WTC11 (cell line): Measurements from ENCODE around the gene CTNNA3.
"Not testable (repeated sequence)": the region's sequence is repeated elsewhere in the genome, so short reads cannot be mapped to it uniquely, and the experiment has no call there.

Source experiments
- CTCF ChIP-seq: fragments of 200-600 bp; IDR thresholded peaks from 2 replicates; pipeline ENCODE4 v1.8.0; 2022; ENCODE audit warnings: antibody characterized with exemption
- JUN ChIP-seq: sonication (generic); formaldehyde crosslinking; IDR thresholded peaks from 2 replicates; pipeline ENCODE4 v1.8.0; 2023; ENCODE audit warnings: mild to moderate bottlenecking, missing genetic modification reagents
- ZBTB43 ChIP-seq: sonication (generic); formaldehyde crosslinking; IDR thresholded peaks from 2 replicates; pipeline ENCODE4 v1.8.1; 2023; ENCODE audit warnings: mild to moderate bottlenecking, missing genetic modification reagents

- TF ChIP-seq CTCF; JUN (CRISPR knock-in tag); ZBTB43 (CRISPR knock-in tag): not testable (repeated sequence)
Measured at GRCh38 chr10:67699613-67700270, 3.7 kb upstream of the CTNNA3 start.
